Panc1 (cell line): Measurements from ENCODE around the gene THRAP3.

ENCODE experiments used
- CTCF ChIP-seq: fragments of 450-650 bp; IDR thresholded peaks from 2 replicates; pipeline ENCODE4 v1.5.1; 2017; ENCODE audit warnings: mild to moderate bottlenecking
- POLR2AphosphoS5 ChIP-seq: IDR thresholded peaks from 2 replicates; pipeline ENCODE4 v1.6.1; 2012; ENCODE audit warnings: mild to moderate bottlenecking, low read depth, low read length, moderate library complexity
- REST ChIP-seq, 2 experiments: IDR thresholded peaks; 2 replicates each; pipeline ENCODE4 v1.6.1; 2011 to 2012; ENCODE audit warnings: low read depth in 2 of 2, control low read depth in 1 of 2, low read length in 1 of 2, mild to moderate bottlenecking in 1 of 2, moderate library complexity in 1 of 2; ENCODE audit not compliant: insufficient read depth in 1 of 2
- TCF7L2 ChIP-seq: IDR thresholded peaks from 2 replicates; pipeline ENCODE4 v1.6.1; 2011; ENCODE audit warnings: mild to moderate bottlenecking, low read depth, low read length, inconsistent platforms

- TF ChIP-seq CTCF (no peak), POLR2AphosphoS5 (no peak), TCF7L2 (no peak), REST (IDR thresholded peaks at IDR 0.05; ENCODE audit: insufficient read depth in 1 of 2, low read depth in 2 of 2, low read length in 1 of 2) (no peak)
Observed at GRCh38 chr1:36328088-36328480, 103.8 kb downstream of the THRAP3 start.
